ENCODE results near the gene NEURL1B.
"Not testable (repeated sequence)": the region's sequence is repeated elsewhere in the genome, so short reads cannot be mapped to it uniquely, and the experiment has no call there.

Gene NEURL1B

GRCh38 chr5:172700365-172701290 is 59.6 kb downstream of the NEURL1B start:
- DNase-seq, result no peak

- no peak for DNase-seq
Measured at GRCh38 chr5:172701291-172701656, 60.2 kb downstream of the NEURL1B start.

- DNase-seq, result no peak
Measured at GRCh38 chr5:172703952-172704351, 62.9 kb downstream of the NEURL1B start.

GRCh38 chr5:172705576-172706084 is 64.6 kb downstream of the NEURL1B start:
- DNase-seq, result no peak

- no peak for DNase-seq
Measured at GRCh38 chr5:172706796-172707195, 65.7 kb downstream of the NEURL1B start.

GRCh38 chr5:172707285-172708182 is 66.5 kb downstream of the NEURL1B start:
- no peak for DNase-seq

GRCh38 chr5:172708183-172708505 is 67.1 kb downstream of the NEURL1B start:
- no peak for DNase-seq

- no peak for DNase-seq
Measured at GRCh38 chr5:172710676-172711075, 69.6 kb downstream of the NEURL1B start.

GRCh38 chr5:172711321-172711861 is 70.3 kb downstream of the NEURL1B start:
- DNase-seq, result not testable (repeated sequence)

GRCh38 chr5:172712610-172713009 is 71.5 kb downstream of the NEURL1B start:
- no peak for DNase-seq

GRCh38 chr5:172713113-172713808 is 72.2 kb downstream of the NEURL1B start:
- DNase-seq, result peak; percentile 74 to 78

GRCh38 chr5:172713809-172714490 is 72.9 kb downstream of the NEURL1B start:
- DNase-seq, result no peak

GRCh38 chr5:172714491-172715420 is 73.7 kb downstream of the NEURL1B start:
- DNase-seq, result peak; percentile 75 to 79

- no peak for DNase-seq
Measured at GRCh38 chr5:172715421-172715780, 74.3 kb downstream of the NEURL1B start.

GRCh38 chr5:172715931-172716682 is 75.0 kb downstream of the NEURL1B start:
- DNase-seq, result no peak

GRCh38 chr5:172716796-172717313 is 75.8 kb downstream of the NEURL1B start:
- DNase-seq, result peak; percentile 86 to 89

- DNase-seq, result no peak
Measured at GRCh38 chr5:172717481-172718195, 76.6 kb downstream of the NEURL1B start.

GRCh38 chr5:172718527-172719114 is 77.6 kb downstream of the NEURL1B start:
- DNase-seq, result no peak

GRCh38 chr5:172719211-172719610 is 78.1 kb downstream of the NEURL1B start:
- no peak for DNase-seq
